ENCODE measurements around the gene ADAM10.
"Not testable (repeated sequence)": the region's sequence is repeated elsewhere in the genome, so short reads cannot be mapped to it uniquely, and the experiment has no call there.

ADAM10 gene

GRCh38 chr15:58608129-58608590 lies 141.3 kb downstream of the ADAM10 start:
- no peak for DNase-seq (ENCODE audit: low read depth)

GRCh38 chr15:58606577-58607080 lies 142.9 kb downstream of the ADAM10 start:
- DNase-seq (ENCODE audit: low read depth): no peak

DNA sequence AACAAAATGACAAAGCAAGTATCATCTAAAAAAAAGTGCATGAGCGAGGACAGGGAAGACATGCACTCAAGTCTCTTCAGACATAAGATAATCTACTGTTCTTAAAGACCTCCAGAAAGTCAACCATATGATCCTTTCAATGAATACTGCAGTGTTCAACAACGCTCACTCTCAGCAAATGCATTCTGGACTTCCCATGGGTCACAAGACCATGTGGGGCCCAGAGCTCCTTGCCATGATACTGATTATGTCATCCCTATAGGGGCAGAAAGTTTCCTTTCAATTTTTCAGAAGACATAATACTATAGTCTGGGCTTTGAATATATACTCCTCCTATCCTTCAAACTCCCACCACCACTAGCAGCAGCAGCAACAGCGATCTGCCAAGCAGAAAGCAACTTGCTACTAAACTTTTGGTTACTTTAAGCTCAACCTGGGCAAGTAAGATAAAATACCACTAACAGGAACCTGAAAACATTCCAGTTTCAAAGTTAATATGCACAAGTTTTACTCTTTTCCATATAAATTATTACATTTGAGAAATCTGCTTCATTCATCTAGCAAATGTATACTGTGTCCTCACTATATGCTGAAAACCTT lies 143.5 kb downstream of the ADAM10 start:
- DNase-seq (ENCODE audit: low read depth): no peak

DNA sequence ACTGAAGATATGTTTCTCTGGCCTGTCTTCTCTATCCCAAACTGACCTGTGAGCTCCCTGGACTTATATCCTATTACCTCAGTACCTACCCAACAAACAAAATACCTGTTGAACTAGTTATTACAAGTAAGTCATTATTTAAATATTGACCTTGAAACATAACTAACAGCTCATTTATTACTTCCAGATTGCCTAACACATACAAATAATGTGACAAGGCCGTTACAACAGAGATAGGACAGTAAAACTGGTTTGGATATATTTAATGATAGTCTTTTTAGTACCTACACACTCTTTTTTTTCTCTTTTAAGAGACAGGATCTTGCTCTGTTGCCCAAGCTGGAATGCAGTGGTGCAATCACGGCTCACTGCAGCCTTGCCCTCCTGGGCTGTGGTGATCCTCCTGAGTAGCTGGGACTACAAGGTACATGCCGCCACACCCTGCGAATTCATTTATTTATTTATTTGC lies 145.0 kb downstream of the ADAM10 start:
- DNase-seq (ENCODE audit: low read depth): no peak

- DNase-seq (ENCODE audit: low read depth): not testable (repeated sequence)
Measured at GRCh38 chr15:58603927-58604326, 145.6 kb downstream of the ADAM10 start.

DNA sequence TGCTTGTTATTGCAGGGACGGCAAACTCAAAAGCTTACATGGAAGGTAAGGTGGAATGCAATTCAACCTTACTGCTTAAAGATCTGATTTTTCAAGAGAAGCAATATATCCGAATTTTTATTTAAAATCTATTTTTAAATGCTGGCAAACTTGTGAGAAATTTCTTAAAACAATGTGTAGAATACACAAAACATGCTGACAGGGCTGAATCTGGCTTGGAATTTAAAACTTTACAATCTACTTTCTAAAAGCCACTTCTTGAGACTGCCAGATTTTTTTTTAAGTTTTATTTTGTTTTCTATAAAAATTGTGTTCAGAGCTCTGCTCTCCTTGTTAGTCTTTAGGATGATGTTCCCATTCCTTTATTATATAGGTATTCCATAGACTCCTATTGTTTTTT lies 146.7 kb downstream of the ADAM10 start:
- DNase-seq (ENCODE audit: low read depth): no peak

- DNase-seq (ENCODE audit: low read depth): no peak
Measured at GRCh38 chr15:58598829-58599210, 150.7 kb downstream of the ADAM10 start.

DNA sequence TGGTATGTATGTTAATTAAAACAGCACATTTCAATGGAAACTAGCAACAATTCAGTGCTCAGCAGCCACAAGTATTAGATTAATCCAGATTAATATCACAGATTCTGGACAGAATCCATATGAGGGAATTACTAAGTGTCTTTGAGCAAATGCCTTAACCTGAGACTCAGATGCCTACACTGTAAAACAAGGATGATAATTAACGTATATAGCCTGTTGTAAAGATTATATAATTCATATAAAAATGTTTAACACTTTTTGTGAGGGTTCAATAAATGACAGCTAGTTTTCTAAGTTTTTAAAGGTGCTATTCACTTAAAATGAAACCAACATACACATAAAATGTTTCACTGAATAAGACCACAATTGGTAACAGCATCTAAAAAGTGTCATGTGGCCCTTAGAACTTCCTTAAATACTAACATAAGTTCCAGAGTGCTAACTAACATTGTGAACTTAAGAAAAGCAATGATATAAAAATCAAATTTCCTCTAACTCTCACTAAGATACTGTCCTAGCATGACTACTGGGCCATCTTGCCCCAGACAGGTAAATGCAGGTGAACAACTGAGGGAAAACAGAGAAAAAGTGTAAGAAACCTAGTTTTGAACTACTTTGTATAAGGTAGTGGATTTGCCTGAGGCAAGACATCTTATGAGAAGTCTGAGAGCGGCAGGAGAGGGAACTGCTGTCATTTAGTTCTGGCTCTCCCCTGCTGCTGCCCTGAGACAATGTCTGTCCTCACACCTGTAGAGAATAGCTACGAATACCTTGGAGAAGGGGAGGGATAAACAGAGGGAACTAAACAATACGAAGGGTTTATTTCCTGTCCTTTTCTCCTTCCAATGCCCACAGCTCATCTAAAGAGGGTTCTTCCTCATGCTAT lies 151.3 kb downstream of the ADAM10 start:
- no peak for DNase-seq (ENCODE audit: low read depth)

GRCh38 chr15:58595516-58596263 lies 153.8 kb downstream of the ADAM10 start:
- DNase-seq (ENCODE audit: low read depth): no peak

- DNase-seq (ENCODE audit: low read depth): no peak
Measured at GRCh38 chr15:58594898-58595297, 154.6 kb downstream of the ADAM10 start.

DNA sequence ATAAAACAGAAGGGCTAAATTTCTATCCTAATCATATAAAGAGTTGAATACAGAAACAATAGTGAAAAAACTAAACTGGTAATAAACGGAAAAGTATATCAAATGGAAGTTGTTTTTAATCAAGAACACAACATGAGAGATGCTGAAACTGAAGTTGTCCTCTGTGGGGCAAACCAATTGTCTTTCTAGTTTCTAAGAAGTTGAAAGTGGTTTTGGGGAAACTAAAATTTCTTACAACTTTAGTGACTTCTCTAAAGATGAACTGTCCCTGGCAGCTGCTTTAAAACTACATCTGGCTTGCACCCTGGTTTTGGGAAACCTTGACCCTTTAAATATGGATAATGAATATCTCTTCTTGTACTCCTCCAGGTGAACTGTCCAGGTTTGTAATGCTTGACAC lies 155.6 kb downstream of the ADAM10 start:
- DNase-seq (ENCODE audit: low read depth): no peak

GRCh38 chr15:58590926-58591325 lies 158.6 kb downstream of the ADAM10 start:
- DNase-seq (ENCODE audit: low read depth): no peak

- no peak for DNase-seq (ENCODE audit: low read depth)
Measured at GRCh38 chr15:58590236-58590635, 159.3 kb downstream of the ADAM10 start.

GRCh38 chr15:58589047-58589446 lies 160.5 kb downstream of the ADAM10 start:
- DNase-seq (ENCODE audit: low read depth): no peak

GRCh38 chr15:58588096-58588495 lies 161.4 kb downstream of the ADAM10 start:
- no peak for DNase-seq (ENCODE audit: low read depth)

DNA sequence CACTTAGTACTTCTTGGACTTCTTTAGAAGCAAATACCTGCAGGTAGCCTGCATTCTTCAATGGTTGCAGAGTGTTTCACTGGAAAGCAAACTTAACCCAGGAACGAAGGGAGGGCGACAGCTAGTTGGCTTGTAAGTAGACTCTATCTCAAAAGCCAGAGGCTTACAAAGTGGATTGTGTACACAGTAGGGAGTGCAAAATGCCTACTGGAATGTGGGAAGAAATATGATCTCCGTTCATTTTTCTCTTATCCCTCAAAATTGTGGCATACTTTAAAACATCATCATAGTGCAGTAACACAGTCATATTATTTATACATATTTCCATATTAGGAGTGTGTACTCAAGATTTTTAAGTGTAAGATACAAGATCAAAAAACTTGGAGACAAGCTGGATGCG lies 162.0 kb downstream of the ADAM10 start:
- no peak for DNase-seq (ENCODE audit: low read depth)

DNA sequence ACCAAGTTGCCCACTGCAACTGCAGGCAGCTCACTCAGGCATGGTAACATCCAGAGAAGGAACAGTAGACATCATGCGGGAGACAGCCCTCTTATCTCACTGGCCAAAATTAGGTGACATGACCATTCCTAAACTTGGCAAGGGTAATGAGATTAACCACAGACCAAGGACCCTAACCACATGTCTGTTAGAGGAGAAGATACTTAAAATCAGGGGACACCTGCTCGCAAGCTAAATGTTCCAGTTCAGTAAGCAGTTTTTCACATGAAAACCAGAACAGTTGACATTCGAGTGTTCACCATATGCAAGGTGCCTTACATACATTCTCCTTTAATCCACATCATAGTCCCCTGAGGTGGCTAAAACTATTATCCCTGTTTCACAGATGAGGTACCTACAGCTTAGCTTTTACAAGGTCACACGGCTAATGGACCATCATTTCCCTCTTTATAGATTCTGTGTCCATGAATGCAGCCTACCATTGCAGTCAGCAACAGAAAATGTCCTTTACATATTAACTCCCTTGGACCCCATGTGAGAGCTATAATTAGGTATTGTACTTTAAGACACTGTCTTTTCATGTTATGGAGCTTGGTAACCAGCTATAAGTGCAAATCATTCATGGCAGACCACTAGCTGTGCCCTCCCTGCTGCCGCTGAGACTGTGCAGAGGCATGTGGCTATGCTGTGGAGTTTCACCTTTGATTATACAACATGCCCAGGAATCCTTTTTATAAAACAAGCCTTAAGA lies 163.6 kb downstream of the ADAM10 start:
- DNase-seq (ENCODE audit: low read depth): no peak

DNA sequence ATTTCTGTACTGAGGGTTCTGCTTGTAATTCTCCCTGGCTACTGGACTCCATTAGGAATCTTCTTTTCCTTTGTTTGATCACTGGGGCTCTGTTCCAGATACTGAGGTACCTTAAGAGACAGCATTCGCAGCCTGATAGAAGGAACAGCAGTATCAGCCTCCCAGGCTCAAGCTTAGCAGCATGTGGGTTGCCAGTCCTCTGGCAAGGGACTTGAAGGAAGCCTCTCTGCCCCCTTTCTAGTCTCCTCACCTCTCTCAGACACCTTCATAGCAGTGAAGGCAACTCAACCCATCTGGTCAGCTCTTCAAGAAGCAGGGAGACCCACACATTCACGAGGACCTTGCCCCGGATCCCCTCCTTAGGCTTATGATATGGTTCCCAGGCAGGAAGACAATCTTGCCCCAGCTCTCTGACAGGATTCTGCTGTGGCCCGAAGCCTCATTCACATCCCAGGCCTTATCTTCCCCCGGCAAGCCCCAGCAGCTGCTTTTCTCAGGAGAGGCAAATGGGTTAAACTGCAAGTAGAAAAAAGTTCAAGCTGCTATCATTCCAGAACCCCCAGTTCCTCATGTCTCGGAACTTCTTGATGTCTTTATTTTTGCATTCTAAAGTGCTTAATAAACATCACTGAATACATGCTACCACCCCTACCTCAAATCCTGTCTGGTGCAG lies 164.6 kb downstream of the ADAM10 start:
- no peak for DNase-seq (ENCODE audit: low read depth)

- DNase-seq (ENCODE audit: low read depth): no peak
Measured at GRCh38 chr15:58583171-58583908, 166.2 kb downstream of the ADAM10 start.

- no peak for DNase-seq (ENCODE audit: low read depth)
Measured at GRCh38 chr15:58582160-58582559, 167.3 kb downstream of the ADAM10 start.
